ENCODE measurements around the gene PROCR.

- no peak for TF ChIP-seq POLR2A (IDR thresholded peaks at IDR 0.05; ENCODE audit: extremely low read depth, insufficient read length)
- TF ChIP-seq, protein P1, sequence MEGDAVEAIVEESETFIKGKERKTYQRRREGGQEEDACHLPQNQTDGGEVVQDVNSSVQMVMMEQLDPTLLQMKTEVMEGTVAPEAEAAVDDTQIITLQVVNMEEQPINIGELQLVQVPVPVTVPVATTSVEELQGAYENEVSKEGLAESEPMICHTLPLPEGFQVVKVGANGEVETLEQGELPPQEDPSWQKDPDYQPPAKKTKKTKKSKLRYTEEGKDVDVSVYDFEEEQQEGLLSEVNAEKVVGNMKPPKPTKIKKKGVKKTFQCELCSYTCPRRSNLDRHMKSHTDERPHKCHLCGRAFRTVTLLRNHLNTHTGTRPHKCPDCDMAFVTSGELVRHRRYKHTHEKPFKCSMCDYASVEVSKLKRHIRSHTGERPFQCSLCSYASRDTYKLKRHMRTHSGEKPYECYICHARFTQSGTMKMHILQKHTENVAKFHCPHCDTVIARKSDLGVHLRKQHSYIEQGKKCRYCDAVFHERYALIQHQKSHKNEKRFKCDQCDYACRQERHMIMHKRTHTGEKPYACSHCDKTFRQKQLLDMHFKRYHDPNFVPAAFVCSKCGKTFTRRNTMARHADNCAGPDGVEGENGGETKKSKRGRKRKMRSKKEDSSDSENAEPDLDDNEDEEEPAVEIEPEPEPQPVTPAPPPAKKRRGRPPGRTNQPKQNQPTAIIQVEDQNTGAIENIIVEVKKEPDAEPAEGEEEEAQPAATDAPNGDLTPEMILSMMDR (IDR thresholded peaks at IDR 0.05; ENCODE audit: low read depth, low read length), result no peak
Observed at GRCh38 chr20:35173576-35174192, 1.8 kb downstream of the PROCR start.

All from NB4 (cell line).